HG02852 (cell line): ENCODE results near the gene TIAM1.

Experiments
- ATAC-seq: cut with Tn5 transposase; IDR thresholded peaks from one replicate; pipeline ENCODE4 v1.9.1; 2021; ENCODE audit warnings: mild to moderate bottlenecking, moderate library complexity; ENCODE audit not compliant: unreplicated experiment

TIAM1 gene

DNA sequence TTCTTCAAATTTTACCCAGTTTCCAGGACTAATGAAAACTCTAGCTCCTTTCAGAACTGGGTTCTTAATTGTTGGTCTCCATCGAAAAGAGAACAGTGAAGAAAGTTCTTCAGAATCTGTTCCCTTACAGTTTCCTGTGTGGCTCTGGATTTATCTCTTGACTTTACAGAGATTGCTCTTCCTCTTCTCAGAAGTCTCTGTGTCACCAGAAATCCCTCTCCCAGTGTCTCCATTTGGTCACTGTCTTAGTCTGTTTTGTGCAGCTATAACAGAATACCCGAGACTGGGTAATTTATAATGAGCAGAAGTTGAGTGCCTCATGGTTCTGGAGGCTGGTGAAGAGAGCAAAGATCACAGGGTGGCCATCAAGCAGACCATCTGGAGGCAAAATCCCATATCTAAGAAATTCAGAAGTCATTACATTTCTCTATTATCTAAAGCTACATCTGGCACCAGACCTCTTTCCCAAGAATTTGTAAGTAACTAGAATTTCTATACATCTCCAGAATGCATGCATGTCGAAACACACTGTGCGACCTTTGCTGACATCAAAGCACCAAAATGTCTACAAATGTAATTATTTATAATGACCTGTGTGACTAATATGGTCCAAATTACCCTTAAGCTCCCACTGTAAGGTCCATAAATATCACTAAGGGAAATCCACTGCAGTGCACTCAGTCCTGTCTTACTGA is 240.3 kb downstream of the TIAM1 start:
- no peak for ATAC-seq

DNA sequence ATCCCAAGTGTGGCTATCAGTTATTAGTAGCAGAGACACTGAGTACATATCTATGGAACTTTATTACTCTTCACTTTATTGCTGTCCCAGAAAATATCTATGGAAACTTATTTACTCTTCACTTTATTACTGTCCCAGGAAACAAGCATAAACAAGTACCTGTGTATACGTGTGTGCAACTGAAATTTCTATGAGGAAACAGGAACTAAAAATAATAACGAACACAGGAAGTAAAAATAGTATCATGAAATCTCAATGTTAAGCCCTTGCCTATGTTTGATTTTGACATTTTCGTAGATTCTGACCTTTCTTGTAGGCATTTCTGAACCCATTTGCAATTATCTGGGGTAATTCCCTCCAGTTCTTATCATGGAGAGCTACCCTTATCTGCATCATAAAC is 240.9 kb downstream of the TIAM1 start:
- ATAC-seq, result no peak

DNA sequence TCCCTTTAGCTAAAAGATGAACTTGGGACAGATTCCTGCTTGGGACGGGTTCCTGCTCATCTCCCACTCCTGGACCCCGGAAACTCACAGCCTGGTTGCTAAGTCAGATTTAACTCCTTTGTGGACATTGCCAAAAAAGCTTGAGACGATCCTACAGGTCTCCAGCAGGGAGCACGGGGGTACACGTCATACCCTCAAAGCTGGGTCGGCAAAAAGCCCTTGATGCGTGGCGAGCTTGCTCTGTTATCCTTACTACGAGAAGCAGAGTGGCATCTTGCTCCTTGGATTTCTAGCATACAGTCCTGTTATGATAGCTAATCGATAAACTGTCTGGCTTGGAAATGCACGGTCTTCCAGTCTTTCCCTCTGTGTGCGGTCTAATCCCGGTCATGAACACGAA is 244.9 kb downstream of the TIAM1 start:
- ATAC-seq, result no peak

DNA sequence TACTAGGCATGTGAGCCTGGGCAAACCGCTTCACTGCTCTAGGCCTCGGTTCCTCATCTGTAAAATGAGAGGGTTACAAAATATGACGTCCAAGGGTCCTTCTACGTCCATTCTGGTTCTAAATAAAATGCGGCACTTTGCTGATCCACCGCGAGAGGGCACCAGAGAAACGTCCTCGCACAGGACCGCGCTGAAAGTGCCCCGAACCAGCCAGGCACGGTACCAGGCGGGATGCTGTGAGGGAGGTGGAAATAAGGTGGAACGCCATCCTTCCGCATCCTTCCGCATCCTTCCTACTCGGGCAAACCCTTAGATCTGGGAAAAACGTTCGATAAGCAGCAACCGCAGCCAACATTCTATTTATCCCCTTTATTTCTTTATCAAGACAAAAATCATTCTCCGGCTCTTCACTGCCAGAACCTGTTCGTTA is 245.5 kb downstream of the TIAM1 start:
- peak; percentile 81 for ATAC-seq

DNA sequence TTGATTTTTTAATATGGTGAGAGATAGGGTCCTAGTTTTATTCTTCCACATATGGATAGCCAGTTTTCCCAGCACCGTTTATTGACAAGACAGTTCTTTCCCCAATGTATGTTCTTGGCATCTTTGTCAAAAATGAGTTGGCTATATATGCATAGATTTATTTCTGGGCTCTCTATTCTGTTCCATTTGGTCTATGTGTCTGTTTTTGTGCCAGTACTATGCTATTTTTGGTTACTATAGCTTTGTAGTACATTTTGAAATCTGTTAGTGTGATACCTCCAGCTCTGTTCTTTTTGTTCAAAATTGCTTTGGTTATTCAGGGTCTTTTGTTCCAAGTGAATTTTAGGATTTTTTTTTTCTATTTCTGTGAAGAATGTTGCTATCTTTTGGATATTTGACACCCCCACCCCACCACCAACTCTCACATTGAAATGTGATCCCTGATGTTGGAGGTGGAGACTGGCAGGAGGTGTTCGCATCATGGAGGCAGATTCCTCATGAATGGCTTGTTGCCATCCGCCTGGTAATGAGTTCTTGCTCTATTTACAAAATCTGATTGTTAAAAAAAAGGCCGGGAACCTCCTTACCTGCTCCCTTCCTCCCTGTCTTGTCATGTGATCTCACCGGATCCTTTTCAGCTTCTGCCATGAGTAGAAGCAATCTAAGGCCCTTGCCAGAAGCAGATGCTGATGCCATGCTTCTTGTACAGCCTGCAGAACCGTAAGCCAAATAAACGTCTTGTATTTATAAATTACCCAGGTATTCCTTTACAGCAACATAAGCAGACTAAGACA is 251.0 kb downstream of the TIAM1 start:
- no peak for ATAC-seq

DNA sequence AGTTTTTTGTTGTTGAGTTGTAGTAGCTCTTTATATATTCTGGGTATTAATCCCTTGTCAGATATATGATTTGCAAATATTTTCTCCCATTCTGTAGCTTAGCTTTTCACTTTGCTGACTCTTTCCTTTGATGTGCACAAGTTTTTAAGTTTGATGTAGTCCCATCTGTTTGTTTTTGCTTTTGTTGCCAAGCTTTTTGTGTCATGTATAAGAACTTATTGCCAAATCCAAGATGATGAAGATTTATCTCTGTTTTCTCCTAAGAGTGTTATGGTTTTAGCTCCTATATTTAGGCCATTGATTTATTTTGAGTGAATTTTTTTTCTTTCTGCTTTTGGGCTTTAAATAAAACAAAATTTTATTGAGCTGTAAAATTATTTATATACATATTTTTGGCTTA is 253.7 kb downstream of the TIAM1 start:
- no peak for ATAC-seq

DNA sequence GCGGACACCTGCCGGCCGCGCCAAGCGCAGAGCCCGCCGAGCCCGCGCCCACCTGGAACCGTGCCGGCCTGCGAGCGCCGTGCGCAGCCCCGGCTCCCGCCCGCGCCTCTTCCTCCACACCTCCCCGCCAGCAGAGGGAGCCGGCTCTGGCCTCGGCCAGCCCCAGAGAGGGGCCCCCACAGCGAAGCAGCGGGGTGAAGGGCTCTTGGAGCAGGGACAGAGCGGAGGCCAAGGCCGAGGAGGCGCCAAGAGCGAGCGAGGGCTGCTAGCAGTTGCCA is 255.6 kb downstream of the TIAM1 start:
- ATAC-seq, result no peak

DNA sequence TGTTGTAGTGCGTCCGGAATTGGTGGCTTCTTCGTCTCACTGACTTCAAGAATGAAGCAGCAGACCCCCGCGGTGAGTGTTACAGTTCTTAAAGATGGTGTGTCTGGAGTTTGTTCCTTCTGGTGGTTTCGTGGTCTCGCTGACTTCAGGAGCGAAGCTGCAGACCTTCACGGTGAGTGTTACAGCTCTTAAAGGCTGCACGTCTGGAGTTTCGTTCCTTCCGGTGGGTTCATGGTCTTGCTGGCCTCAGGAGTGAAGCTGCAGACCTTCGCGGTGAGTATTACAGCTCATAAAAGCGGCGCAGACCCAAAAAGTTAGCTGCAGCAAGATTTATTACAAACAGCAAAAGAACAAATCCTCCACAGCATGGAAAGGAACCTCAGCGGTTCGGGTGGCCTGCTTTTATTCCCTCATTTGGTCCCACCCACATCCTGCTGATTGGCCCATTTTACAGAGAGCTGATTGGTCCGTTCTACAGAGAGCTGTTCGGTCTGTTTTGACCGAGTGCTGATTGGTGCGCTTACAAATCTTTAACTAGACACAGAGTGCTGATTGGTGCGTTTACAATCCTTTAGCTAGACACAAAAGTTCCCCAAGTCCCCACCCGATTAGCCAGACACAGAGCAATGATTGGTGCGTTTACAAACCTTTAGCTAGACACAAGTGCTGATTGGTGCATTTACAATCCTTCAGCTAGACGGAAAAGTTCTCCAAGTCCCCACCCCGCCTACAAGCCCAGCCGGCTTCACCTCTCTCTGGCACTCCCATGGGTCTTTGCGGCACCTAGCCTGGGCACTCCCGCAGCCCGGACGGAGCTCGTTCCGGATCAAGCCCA is 256.2 kb downstream of the TIAM1 start:
- ATAC-seq, result no peak

DNA sequence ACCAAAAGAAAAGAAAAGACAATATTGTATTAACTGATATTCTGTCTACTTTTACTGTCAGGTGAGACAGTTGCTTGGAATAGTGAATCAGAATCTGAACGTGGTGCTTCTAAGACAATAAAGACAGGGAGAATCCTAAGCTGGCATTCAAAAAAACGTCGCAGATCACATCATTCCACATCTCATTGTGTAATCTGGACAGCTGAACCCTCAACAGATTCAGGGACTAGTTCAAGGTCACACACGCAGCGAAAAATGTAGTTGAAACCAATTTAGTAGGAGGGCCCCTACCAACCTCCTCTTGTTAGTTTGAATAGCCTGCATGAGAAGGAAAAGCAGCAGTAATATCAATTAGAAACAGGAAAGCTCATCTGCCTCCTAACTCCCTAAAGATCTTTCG is 259.4 kb downstream of the TIAM1 start:
- no peak for ATAC-seq

DNA sequence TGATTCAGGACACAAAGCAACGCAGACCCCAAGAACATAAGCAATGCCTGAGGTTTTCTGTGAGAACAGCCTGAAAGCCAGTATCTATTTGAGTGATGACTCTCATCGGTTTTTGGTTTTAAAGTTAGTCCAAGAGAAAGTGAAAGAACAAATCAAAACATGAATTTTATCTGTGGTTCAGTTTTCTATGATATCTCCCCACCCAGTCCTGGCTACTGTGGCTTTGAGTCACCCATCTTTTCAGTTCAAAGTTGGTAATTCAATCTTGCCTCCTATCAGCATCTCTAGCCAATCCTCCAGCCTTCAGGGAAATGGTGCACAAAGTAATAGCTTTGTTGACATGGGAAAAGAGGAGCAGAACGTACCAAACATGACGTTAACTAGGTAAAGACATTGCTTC is 265.3 kb downstream of the TIAM1 start:
- ATAC-seq, result peak; percentile 83

DNA sequence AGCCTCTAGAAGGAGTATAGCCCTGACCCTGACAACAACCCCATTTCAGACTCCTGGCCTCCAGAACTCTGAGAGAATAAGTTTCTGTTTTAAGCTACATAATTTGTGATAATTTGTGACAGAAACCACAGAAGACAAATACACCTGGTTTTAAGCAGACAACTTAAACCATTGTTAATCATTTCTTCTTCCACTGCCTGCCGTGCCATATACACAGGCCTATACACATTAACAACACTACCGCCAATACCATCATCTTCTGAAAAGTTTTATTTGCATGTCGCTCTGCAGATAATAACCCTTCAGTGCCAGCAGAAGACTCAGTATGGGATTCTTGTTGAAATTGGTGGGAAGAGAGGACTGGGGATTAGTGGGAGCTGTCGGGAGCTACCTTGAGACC is 265.8 kb downstream of the TIAM1 start:
- ATAC-seq, result no peak

DNA sequence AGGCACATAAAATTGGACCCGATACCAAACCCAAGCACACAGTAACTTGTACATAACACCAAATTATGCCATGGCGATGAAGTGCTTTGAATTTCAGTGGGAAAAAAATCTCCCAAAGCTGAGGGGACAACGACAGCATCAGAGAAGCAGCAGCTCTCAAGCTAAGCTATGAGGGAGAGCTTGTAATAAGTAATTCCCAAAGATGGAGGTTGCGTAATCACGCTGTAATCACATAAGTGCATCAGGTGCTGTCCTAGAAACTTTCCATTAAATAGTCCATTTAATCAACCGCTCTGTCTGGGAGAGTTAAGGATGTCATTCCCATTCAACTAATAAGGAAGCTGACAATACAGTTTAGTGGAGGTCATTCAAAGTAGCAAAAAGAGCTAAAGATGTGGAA is 268.2 kb downstream of the TIAM1 start:
- no peak for ATAC-seq

DNA sequence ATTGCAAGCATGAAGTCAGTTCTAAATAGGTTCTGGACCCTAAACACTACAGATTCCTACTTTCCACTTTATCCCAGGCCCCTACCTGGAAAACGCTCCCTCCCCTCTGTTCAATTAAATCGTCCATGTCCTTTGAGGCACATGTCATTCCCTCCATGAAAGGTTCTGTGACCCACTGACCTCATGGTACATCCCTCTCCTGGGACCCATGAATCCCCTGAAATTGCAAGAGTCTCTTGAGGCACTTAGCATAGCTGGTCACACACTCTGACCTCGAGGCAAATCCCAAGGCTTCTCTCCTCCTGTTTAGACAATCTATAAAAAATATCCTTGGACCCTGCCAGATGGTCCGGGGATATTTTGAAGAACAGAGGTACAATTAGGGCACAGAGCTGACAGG is 271.5 kb downstream of the TIAM1 start:
- no peak for ATAC-seq
